MCF 10A (cell line): ENCODE measurements around the gene PARD6B. TPM values are rescaled to one million over a fixed set of nuclear protein-coding genes. Genes with fewer than 3 reads are reported as not detected.
A peak's percentile ranks its signal among the peaks of the same experiment; 100 is the strongest.

Experiments used
- BruUV-seq: library from RNA; stranded (reverse); fragments of 400-500 nt; replicated peaks from 2 replicates; lab custom pipeline; 2021; lab: Mats Ljungman, UMichigan
- CTCF ChIA-PET: fragments of 300-600 bp; sonication (Branson Sonifier 250); formaldehyde crosslinking; extraction: SDS; loops from one replicate; lab custom pipeline; 2021; ENCODE audit warnings: antibody characterized with exemption, inconsistent platforms; lab: Yijun Ruan, JAX
- POLR2A ChIA-PET: fragments of 300-600, 350-650 bp; sonication (Branson Sonifier 250); formaldehyde crosslinking; extraction: SDS; loops from one replicate; lab custom pipeline; 2020; ENCODE audit warnings: antibody characterized with exemption, inconsistent platforms; lab: Yijun Ruan, JAX
- DNase-seq: peaks from one replicate; pipeline ENCODE4 v3.0.0-alpha.2; 2018; ENCODE audit not compliant: unreplicated experiment
- H3K27ac Mint-ChIP-seq: one replicate; pipeline ENCODE4 v1.8.0; 2022; ENCODE audit warnings: mild to moderate bottlenecking, low read depth, mixed read lengths; ENCODE audit not compliant: unreplicated experiment
- H3K27me3 Mint-ChIP-seq: one replicate; pipeline ENCODE4 v1.8.0; 2022; ENCODE audit warnings: mixed read lengths; ENCODE audit not compliant: insufficient read depth, unreplicated experiment
- H3K36me3 Mint-ChIP-seq: one replicate; pipeline ENCODE4 v1.8.0; 2022; ENCODE audit warnings: mild to moderate bottlenecking, moderate library complexity, mixed read lengths; ENCODE audit not compliant: insufficient read depth, unreplicated experiment
- H3K4me1 Mint-ChIP-seq: one replicate; pipeline ENCODE4 v1.8.0; 2022; ENCODE audit warnings: mixed read lengths; ENCODE audit not compliant: insufficient read depth, unreplicated experiment
- H3K4me3 Mint-ChIP-seq: one replicate; pipeline ENCODE4 v1.8.0; 2022; ENCODE audit warnings: mild to moderate bottlenecking, moderate library complexity, mixed read lengths; ENCODE audit not compliant: unreplicated experiment
- H3K9me3 Mint-ChIP-seq: one replicate; pipeline ENCODE4 v1.8.0; 2022; ENCODE audit warnings: mixed read lengths; ENCODE audit not compliant: unreplicated experiment
- CTCF ChIP-seq: fragments of 200-600 bp; IDR thresholded peaks from one replicate; pipeline ENCODE4 v1.8.0; 2022; ENCODE audit warnings: antibody characterized with exemption, mild to moderate bottlenecking; ENCODE audit not compliant: unreplicated experiment
- intact Hi-C: fragments of 100-400 bp; cut with micrococcal nuclease; formaldehyde crosslinking; loops from 2 replicates; pipeline ENCODE4 v1.14.1; 2022
- total RNA-seq: library from RNA; stranded (reverse); gene quantifications from 2 replicates; pipeline ENCODE4 v1.2.3, GENCODE V29; 2022

Gene PARD6B
- total RNA-seq, 1 experiment from 2014 or later: 5.8 TPM

DNA sequence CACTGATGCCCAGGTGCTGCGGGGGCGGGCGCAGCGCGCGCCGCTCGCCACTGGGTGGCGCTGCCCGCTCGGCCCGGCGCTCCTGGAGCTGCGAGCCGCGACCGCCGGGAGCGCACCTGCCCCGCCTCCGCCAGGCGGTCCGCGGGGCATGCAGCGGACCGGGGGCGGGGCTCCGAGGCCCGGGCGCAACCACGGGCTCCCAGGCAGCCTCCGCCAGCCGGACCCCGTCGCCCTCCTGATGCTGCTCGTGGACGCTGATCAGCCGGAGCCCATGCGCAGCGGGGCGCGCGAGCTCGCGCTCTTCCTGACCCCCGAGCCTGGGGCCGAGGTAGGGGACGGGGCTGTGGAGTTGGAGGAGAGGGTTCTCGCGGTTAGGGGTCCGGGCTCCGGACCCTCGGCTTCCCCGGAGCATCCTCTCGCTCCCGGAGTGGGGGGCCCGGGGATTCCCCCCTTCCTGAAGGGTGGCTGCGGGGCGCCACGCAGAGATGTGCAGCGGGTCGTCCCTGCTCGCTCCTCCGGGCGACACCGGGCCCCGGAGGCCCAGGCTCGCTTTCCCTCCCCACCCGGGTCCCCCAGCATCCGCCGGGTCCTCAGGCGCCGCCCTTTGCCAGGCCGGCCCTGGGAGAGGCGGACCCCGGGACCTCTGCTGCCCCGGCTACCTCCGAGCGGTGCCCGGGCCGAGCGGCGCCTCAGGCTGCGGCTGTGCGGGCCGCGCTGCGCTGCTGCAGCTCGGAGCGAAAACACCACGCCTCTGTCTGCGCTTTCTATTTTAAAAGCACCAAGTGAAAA lies 63.7 kb downstream of the PARD6B start, which contains the start of gene BCAS4:
BCAS4 (plus strand) TSS at position 216 of the 789 bp plus-strand sequence; CDS start at position 239, 23 bp downstream.
- ChIA-PET CTCF (interaction anchor here (0.5 to 10.4 kb wide), 68 partner anchors 9 to 1292 kb away, joined by 3 to 256 read pairs (median 5); partner anchors contain the start of genes ADNP, DPM1, MOCS3 and UBE2V1), POLR2A (interaction anchor here (0.6 to 4.6 kb wide), 32 partner anchors 21 to 532 kb away, joined by 3 to 66 read pairs (median 4); partner anchors contain the start of genes ADNP, DPM1 and MOCS3)
- Mint-ChIP-seq H3K27me3 (no peaks in the 10 kb centered on the region), H3K4me1 (no peaks in the 10 kb centered on the region), H3K4me3 (peak within 1 kb of the TSS; percentile 77), H3K9me3 (no peaks in the 10 kb centered on the region), H3K36me3 (no peaks in the 10 kb centered on the region), H3K27ac (no peak within 1 kb of the TSS)
- no TSS peak for BruUV-seq
- DNase-seq: peak; percentile 67
- intact Hi-C loops: loop anchor here (1.0 to 10.0 kb wide), 5 partner anchors 24 to 840 kb away; no protein-coding TSS in a partner anchor
- TF ChIP-seq CTCF: peak; percentile 86

- CTCF ChIA-PET: interaction anchor here (0.6 to 10.4 kb wide), 7 partner anchors 15 to 184 kb away, joined by 3 to 256 read pairs (median 4); partner anchors contain the start of gene ADNP
- H3K4me3 Mint-ChIP-seq: no peak overlapping the region
- no peak for TF ChIP-seq CTCF
- DNase-seq: no peak
- BruUV-seq: TSS peak; percentile 29
- intact Hi-C loops: loop anchor here (10.0 kb wide), 1 partner anchor 838 kb away; no protein-coding TSS in a partner anchor
- no peaks in the 10 kb centered on the region for H3K36me3 Mint-ChIP-seq
- no peaks in the 10 kb centered on the region for H3K27me3 Mint-ChIP-seq
- no peaks in the 10 kb centered on the region for H3K4me1 Mint-ChIP-seq
- H3K9me3 Mint-ChIP-seq: no peaks in the 10 kb centered on the region
- H3K27ac Mint-ChIP-seq: no peak overlapping the region
- POLR2A ChIA-PET: interaction anchor here (0.7 to 1.3 kb wide), 3 partner anchors 58 to 125 kb away, joined by 3 to 4 read pairs (median 3); no protein-coding TSS in a partner anchor
Measured at GRCh38 chr20:50797142-50797541, 65.8 kb downstream of the PARD6B start.

DNA sequence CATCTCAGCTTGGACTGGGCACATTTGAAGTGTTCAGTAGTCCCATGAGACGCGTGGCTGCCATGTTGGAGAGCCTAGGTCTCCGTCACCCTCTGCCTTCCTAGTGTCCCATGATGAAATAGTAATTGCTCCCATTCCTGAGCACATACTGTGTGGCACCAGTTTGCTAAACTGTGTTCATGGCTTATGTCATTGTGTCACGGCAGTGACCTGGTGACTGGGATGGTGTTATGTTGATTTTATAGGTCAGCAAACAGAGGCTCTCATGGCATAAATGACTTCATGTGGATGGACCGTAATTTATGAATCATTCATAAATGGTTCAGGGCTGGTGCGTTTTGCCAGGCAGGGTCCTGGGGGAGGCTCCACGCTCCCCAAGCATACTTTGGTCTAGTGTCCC lies 67.3 kb downstream of the PARD6B start:
- no peak for DNase-seq
- POLR2A ChIA-PET: interaction anchor here (0.8 to 1.3 kb wide), 2 partner anchors 121 to 132 kb away, joined by 4 to 5 read pairs; partner anchors contain the start of gene ADNP
- no TSS peak for BruUV-seq
- CTCF ChIA-PET: interaction anchor here (0.6 to 2.5 kb wide), 4 partner anchors 8 to 610 kb away, joined by 3 to 14 read pairs (median 4); no protein-coding TSS in a partner anchor
- Mint-ChIP-seq H3K4me1 (no peaks in the 10 kb centered on the region), H3K9me3 (no peaks in the 10 kb centered on the region), H3K36me3 (no peaks in the 10 kb centered on the region), H3K4me3 (no peak overlapping the region), H3K27ac (no peak overlapping the region), H3K27me3 (no peaks in the 10 kb centered on the region)
- intact Hi-C loops: loop anchor here (10.0 kb wide), 1 partner anchor 836 kb away; no protein-coding TSS in a partner anchor
- TF ChIP-seq CTCF: no peak
